Kidney capillary endothelial cell (primary cell): ENCODE measurements around the gene TTLL12.

Experiments
- DNase-seq: peaks from one replicate; pipeline ENCODE4 v3.0.0-alpha.2; 2018; ENCODE audit warnings: low spot score

TTLL12 gene

DNA sequence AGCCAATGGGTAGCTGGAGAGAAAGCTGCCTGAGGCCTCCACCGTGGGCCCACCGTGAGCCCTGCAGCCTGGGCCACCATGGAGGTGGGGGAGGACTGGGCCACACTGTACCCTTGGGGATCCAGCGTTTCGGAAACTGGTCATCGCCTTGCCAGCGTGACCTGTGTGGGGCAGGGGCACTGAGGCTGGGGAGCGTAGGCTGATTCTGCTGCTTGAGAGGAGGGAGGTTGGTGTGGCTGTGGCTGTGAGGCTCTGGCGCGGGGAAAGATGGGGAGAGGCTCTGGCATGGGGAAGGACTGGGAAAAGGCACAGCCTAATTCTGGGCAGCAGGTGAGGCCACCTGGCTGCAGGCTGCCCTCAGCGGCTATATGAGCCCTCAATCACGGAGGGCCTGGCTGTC lies 12.6 kb upstream of the TTLL12 start:
- DNase-seq, result no peak

DNA sequence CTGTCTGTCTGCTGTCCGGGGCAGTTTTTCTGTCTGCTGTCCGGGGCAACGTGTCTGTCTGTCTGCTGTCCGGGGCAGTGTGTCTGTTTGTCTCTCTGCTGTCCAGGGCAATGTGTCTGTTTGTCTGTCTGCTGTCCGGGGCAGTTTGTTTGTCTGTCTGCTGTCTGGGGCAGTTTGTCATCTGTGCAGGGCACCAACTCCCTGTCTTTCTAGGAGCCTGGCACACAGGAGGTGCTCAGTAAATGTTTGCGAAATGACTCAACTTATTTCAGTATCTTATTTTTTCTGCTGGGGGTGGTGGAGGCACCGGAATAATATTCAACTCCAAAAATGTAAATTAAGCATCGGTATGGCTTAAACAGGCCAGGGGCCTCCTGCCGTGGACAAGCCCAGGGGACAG lies 12.0 kb upstream of the TTLL12 start:
- DNase-seq, result no peak

DNA sequence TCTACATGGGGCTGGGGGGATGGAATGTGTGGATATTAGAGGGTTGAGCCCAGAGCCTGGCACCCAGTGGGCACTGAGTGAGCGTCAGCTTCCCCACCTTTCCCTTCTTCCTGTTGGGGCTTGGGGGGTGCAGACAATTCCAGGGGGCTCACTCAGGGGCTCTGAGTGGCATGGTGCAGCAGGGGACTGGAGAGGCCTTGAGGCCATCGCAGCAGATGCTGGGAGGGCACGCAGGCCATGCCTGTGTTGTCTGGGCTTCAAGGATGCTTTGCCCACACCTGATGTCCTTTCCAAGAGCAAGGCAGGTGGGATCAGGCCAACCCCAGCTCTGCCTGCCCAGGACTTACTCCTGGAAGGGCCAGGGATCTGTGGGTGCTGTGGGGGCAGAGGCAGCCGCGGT lies 11.2 kb upstream of the TTLL12 start:
- no peak for DNase-seq

DNA sequence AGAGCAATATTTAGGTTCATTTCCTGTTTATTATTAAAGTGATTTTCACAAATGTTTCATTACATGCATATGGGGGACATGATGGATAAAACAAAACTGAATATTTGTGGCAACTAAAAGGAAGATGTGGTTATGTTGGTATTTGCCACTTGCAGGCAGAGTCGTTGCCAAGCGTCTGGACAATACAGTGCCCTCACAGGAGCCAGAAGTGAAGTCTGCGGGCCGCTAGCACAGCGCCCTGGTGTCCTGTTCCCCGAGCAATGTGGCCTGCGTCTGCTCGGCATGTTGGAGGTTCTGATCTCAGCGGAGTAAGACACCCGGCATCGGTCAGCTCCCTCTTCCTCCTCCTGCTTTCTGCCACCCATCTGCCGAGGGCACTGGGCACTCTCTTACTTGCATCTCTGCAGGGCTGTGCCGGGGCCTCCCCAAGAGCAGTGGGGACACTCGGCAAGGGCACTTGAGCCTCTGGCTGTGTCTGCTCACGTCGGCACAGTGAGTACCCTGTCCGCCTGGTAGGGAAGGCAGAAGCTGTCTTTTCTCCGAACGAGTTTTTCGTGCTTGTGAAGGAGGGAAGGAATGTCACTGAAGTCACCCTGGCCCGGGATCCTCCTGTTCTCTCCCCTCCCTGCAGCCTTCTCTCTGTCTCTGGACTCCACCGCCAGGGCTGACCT lies 10.5 kb upstream of the TTLL12 start:
- no peak for DNase-seq

DNA sequence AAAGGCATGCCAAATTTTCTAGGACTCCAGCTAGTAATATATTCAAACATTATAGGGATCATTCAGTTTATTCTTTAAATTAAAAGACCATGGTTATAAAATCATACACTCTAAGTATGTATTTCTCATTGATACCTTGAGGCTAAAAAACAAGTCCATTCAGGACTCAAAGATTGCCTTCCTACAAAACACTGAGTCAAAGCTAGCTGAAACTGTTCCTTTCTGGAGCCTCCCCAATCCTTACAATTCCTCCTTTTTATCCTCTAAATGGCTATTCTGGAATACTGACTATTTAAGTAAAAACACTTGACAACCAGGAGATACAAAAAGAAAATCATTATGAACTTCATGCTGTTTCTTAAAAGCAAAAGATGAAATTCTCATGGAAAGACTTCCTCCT lies 4.9 kb upstream of the TTLL12 start:
- no peak for DNase-seq

DNA sequence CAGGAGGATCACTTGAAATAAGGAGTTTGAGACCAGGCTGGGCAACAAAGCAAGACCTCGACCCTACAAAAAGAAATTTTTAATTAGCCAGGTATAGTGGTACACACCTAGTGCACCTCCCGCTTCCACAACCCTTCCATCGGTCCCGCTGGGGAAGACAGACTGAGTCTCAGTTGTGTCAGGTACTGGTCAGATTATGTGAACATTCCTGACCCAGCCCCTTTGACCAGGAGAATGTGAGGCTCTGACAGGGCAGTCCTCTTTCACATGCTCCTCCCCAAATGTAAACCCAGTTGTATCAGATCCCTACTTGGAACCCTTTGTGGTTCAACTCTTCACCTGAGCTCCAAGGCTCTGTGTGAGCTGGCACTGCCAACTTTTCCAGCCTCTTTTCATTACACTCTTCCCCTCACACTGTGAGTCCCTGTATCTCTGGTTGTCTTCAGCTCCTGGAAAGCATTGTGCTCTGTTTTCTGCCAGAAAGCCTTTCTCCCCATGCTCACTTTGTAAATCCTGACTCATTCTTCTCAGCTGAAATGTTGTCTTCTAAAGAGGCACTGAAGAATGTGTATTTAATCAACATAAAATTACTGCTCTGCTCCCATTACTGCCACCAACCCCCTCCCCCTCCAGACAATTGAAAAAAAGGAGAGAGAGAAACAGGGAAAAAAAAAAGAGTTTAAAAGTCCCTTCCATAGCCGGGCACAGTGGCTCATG lies 2.1 kb upstream of the TTLL12 start:
- DNase-seq, result no peak

DNA sequence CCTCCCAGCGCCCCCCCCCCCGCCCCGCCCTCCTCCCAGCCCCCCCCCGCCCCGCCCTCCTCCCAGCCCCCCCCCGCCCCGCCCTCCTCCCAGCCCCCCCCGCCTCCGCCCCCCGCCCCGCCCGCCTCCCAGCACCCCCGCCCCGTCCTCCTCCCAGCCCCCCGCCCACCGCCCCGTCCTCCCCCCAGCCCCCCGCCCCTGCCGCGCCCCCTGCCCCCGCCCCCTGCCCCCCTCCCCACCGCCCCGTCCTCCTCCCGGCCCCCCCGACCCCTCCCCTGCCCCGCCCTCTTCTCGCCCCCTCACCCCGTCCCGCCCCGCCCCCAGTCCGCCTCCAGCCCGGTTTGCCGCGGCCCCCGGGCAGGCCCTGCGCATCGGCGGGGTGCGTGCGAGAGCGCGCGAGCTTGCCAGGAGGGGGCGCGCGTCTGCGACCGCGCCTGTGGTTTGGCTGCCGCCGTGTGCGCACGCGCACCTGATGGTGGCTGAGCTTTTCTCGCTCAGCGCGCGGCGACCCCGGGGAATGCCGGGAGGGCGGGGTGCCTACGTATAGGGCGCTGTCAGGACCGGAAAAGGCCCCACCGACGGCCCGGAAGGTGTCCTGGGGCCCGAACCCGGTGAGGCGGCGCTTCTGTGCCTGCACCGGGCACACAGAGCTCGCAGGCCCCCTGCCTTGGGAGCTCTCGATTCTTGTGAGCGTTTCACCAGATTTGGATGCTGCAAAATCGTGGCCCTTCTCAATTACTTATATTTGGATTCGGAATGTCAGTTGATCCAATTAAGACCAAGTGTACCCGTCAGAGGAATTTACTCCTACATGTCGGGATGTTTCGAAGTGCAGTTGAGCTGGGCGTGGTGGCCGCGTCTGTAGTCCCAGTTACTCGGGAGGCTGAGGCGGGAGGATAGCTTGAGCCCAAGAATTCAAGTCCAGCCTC lies 501 bp upstream of the TTLL12 start:
- DNase-seq, result peak; percentile 92

DNA sequence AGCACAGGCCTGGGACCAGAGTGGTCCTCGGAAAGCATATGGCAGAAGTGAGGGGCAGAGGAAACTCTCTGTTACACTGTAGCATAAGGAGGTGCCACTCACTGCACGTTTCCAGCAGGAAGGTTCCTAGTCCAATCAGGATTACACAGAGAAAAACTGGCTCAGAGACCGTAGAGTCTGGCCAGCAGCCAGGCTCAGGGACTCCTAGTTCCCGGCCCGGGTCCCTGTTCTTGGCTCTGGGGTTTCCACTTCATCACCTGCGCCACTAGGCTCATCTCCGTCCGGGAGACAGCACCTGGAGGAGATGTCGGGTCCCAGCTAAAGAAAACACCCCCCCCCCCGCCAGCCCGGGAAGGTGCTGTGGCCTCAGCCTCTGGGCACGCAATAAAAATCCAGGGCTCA lies 1.1 kb downstream of the TTLL12 start:
- peak; percentile 19 for DNase-seq

DNA sequence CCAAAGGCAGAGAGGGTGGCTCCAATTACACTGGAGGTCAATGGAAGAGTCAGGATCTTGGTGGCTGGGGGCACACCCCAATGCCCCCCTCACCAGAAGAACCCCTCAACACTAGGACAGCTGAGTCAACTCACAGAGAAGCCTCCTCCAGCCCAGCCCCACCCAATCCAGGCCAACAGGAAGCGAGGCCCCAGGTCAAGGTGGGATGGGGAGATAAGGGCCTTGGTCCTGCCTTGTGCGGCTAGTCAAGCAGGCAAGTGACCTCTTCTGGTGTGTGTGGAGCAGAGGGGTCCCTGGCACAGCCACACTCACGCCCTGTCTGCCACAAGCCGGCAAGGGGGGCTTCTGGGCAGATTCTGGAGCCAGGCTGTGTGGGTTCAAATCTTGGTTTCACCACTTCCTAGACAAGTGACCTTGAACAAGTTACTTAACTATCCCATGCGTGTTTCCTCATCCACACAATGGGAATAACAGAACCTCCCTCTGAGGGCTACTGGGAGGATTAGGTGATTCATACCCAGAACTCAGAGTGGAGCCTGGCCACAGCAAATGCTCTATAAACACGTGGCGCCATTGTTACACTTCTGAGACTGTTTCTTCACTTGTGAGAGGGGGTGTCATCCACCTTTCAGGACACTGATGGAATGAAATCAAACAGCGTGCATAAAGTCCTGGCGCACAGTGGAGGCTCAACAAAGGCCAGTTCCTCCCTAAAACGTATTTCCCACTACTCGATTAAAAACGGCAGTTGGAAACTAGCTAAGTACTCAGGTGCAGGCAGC lies 3.2 kb downstream of the TTLL12 start:
- DNase-seq, result peak; percentile 50

DNA sequence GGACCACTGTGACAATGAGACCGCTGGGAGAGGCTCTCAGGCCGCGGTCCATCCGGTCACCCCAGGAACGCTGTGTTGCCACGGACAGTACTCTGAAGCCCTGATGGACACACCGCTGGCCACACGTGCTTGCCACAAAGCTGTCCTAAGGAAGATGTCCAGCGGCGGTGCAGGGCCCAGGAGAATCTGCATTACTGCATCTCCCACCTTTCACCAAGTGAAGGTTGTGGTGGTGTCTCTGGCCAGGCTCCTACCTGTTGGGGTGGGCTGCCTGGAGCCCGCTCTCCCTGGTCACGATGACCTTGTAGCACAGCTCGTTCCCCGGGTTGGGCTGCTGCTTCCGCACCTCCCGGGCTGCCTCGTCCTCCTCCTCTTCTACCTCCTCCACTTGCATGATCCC lies 4.2 kb downstream of the TTLL12 start:
- DNase-seq, result no peak

DNA sequence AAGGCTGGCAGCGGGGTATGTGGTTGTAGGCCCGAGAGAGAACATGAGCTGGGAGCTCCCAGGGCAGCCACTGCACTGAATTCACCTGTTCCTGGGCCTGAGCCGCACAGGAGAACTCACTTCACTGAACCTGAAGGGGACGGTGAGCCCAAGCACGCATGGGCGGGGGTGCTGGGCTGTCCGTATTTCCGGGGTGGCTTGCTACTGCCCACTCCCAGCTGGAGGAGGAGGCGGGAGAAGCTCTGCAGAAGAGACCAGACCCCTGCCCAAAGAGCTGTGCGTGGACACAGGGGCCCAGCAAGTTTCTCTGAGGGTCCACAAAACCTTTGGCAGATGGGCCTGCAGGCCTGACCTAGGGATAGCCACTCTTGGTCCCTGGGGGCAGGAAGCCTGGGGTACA lies 4.8 kb downstream of the TTLL12 start:
- DNase-seq, result no peak

DNA sequence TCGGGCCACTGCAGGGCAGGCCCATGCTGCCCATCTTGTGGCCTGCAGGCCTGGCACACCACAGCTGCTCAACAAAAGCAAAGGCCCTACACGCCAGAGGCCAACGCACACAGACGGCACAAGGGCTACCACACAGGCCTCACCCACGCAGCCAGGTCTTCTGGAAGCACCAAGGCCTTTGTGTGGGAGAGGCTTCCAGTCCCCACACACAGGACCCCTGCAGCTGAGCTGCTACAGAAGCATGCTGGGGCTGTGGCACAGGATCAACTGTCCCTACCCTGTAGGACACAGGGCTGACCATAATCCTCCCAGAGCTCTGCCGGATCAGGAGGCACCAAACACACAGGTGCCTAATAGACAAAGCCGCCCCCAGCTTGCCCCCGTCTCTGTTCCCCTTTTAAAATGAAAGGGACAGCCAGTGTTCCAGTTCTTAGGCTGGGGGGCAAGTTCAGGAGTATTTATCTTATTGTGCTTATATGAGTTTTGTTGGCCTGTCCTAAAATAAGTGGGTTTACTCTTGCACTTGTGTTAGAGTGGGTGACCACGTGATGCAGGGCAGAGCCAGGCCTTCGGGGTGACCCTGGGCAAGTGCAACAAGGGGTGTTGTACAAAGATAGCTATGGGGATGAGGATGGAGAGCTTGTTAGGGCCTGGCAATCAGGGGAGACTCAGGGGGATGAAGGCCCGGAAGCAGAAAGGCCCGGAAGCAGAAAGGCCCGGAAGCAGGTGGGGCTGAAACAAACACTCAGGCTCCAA lies 5.4 kb downstream of the TTLL12 start:
- no peak for DNase-seq

DNA sequence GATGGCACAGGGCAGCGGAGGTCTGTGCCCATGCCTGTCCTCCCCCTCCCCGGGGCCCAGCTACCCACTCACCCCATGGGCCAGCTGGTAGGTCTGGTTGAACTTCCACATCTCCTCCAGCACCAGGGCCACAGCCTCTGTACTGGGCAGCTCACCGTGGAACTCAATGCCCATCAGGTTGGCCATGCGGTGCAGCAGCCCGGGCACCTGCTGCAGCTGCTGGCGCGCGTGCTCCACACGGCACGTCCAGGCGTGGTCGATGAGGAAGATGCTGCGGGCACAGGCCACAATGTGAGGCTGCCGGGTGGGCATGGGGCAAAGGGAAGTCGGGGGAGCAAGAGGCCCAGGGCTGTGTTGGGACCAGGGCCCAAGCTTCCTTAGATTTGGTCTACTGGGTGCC lies 6.3 kb downstream of the TTLL12 start:
- DNase-seq, result no peak

DNA sequence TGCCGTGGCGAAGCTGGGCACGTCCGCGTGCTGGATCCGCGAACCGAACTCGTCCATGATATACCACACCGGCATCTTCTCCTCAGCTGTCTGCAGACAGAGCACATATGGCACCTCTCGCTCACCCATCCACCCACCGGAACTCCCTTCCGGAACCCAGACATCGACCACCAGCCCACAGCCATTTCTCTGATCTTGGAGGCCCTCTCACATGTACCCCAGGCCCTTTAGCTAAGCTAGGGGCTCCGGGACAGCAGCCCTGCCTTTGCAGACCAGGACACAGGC lies 7.1 kb downstream of the TTLL12 start:
- DNase-seq, result no peak

DNA sequence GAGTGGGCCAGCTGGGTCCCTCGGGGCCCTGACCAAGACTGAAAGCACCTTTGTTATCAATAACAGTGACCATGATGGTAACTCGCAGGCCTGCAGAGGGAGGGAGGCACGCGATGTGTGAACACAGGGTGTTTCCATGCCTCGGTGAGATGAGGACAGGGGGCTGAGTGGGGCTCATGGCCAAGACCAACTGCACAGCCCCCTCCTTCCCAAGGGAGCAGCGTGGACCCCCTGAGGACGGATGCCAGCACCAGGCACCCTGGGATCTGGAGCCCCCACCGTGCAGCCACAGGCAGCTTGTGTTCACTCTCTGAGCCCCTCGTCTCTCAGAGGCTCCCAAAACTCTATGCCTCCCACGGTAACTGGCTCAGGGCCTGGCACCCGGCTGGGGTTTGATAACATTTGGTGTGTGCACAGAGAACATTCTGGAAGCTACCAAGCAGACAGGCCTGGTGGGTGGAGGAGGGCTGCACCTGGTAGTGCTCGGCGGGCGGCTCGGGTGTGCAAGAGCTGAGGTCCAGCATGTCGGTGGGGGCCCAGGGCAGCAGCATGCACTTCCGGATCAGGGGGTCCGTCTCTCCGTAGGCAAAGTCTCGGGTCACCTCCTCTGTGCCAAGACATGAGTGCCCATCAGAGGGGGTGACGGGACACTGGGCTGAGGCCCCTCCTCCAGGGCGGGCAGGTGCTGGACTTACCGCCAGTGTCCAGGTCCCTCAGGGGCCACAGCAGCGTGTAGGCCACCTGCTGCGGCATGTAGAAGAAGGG lies 7.6 kb downstream of the TTLL12 start:
- no peak for DNase-seq

DNA sequence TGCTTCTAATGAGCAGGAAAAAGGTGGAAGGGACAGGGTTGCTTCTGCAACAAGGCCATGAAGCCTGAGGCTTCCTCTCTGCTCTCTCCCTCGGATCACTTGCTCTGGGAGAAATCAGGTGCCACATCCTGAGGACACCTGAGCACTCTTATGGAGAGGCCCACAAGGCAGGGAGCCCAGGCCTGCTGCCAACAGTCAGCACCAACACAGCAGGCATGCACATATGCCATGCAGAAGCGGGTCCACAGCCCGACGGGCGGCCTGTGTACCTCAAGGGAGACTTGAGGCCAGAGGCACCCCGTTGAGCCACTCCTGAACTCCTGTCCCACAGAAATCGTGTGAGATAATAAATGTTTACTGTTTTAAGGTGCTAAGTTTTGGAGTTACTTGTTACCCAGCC lies 9.5 kb downstream of the TTLL12 start:
- DNase-seq, result no peak

DNA sequence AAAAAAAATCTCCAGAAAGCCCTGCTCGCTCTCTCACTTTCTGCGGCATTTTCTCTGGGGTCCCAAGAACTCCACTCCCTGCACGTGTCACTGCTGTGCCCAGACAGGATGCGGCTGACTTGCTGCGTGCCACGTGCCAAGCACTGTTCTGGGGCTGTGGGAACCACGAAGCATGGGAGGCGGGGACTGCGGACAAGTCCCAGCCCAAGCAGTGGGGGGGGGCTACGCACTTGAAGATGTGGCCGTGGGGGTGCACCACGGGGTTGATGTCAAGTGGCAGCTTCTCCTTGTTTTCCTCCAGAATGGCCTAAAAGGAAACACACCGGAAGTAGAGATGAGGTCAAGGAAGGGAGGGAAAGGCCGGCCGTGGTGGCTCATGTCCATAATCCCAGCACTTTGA lies 10.8 kb downstream of the TTLL12 start:
- DNase-seq, result no peak

DNA sequence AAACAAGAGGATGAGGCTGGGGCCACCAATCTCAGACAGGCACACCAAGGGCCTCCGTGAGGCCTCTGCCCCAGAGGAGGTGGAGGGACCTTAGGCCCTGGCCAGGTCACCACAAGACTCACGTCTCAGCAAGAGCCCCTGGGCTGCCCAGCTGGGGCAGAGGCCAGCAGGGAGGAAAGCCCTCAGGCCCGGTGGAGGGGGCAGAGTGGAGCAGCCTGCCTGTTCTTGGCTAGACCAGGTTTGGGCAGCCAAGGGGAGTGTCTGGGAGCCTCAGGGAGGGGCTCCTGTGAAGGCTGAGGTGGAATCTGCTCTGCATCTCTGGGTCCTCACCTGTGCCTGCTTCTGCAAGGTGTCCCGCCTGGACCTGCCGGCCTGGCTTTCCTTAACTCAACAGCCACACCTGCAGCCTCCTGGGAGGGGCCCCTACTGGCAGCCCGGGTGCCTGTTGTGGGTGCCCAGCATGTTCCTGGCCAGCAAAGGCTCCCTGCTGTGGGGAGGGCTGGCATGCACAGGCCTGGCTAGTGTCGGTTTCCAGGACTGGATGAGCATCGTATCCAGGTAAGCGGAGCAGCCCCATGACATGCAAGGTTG lies 11.9 kb downstream of the TTLL12 start:
- no peak for DNase-seq

DNA sequence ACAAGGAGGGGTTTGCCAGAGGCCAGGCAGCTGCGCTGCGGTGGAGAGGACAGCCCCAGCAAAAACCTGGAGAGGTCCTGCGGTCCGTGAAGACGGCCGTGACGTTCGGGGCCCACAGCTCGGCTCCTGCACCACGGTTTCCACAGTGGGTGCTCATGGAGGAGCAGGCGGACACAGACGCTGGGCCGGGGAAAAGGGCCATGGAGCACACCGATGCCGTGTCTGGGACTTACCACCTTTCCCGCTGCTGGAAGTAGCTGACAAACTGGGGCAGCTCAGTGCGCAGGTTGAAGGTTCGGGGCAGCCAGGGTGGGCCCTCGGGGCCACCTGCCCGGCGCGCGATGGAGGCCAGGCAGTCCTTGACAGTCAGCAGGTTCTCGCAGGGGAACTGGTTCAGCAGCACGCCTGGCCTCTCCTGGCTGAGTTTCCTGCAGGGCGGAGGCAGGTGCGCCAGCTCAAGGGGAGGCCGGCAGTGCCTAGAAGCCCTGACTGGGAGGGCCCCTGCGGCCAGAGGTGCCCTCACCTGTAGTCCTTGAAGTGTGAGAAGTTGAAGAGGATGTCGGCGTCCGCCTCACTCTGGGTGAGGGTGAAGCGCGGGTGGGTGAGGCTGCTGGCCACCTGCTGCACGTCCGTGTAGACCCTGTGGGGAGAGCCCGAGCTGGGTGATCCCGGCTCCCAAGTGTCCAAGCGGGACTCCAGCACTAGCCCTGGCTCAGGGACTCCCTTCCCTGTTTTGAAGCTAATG lies 12.8 kb downstream of the TTLL12 start:
- no peak for DNase-seq

DNA sequence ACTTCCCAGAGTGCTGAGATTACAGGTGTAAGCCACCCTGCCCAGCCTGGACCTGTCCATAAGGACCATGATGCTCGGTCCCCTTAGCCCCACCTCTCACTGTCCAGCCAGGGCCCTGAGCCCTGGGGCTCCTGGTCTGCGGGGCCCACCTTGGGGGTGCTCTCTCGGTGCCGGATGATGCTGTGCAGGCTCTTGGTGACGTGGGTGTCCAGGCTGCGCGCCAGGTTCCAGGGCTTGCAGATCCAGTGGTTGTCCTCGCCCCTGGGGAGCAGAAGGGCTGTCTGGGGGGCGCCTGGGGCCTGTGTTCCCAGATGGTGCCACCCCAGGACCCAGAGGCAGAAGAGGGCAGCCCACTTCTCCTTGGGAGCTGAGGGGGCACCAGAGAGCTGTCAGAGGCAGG lies 13.4 kb downstream of the TTLL12 start:
- no peak for DNase-seq
